GM19324 (cell line): Measurements from ENCODE around the gene PITPNC1.
A peak's percentile ranks its signal among the peaks of the same experiment; 100 is the strongest.
"Not testable (repeated sequence)": the region's sequence is repeated elsewhere in the genome, so short reads cannot be mapped to it uniquely, and the experiment has no call there.

Experiments used
- ATAC-seq: cut with Tn5 transposase; IDR thresholded peaks from one replicate; pipeline ENCODE4 v1.9.1; 2021; ENCODE audit warnings: mild to moderate bottlenecking, moderate library complexity; ENCODE audit not compliant: unreplicated experiment, low FRiP score

PITPNC1 gene

DNA sequence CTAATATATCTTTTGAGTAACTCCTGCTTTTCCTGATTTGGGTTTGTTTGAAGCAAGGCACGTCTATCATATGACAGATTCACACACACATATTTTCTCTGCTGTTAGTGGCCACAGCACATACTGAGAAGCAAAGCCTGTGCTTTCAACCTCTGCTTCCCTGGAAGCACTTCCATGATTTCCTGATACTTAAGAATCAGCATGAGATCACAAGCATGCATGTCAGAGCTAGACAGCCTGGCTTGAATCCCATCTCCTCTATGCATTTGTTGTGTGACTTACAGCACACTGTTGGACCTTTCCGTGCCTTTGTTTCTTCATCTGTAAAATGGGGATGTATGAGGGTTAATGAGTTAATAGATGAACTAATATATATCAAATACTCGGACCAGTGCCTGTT lies 189.6 kb downstream of the PITPNC1 start:
- no peak for ATAC-seq

DNA sequence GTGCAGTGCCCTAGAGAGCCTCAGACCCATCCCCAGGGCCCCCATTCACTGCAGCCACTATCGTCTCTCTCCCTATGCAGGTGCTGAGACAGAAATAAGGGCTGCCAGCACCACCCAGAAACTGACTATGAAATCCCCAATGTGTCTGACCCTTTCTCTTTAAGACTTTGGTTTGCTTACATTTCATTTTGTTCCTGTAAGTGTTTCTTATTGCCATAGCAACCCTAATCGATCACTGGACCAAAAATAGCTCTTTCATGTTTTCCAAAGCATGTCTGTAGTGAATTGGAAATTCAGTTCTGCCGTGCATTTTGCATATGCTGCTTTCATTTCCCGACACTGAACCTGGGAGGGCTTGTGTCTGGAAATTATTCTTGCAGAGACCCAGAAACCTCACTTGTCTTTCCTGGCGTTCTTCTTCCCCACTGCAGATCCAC lies 192.0 kb downstream of the PITPNC1 start:
- ATAC-seq = no peak

- no peak for ATAC-seq
These were observed 192.8 kb downstream of the PITPNC1 start for GRCh38 chr17:67569873-67570272.

- ATAC-seq = no peak
These were observed 193.7 kb downstream of the PITPNC1 start for GRCh38 chr17:67570797-67571196.

DNA sequence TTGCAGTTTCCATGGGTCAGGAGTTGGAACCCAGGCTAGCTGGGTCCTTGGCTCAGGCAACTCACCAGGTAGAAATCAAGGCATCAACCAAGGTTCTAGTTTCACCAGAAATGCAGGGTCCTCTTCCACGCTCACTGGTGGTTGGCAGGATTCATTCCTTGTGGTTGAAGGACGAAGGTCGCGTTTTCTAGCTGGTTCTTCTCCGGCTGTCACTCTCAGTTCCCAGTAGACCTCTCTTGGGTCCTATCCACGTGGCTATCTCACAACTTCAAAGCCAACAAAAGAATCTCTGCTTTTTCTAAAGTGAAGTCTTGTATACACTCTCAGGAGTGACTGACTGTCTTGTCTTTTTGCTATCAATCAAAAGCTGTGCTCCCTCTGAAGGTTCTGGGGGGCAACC lies 194.4 kb downstream of the PITPNC1 start:
- ATAC-seq = no peak

GRCh38 chr17:67573987-67574657 lies 197.0 kb downstream of the PITPNC1 start:
- no peak for ATAC-seq

DNA sequence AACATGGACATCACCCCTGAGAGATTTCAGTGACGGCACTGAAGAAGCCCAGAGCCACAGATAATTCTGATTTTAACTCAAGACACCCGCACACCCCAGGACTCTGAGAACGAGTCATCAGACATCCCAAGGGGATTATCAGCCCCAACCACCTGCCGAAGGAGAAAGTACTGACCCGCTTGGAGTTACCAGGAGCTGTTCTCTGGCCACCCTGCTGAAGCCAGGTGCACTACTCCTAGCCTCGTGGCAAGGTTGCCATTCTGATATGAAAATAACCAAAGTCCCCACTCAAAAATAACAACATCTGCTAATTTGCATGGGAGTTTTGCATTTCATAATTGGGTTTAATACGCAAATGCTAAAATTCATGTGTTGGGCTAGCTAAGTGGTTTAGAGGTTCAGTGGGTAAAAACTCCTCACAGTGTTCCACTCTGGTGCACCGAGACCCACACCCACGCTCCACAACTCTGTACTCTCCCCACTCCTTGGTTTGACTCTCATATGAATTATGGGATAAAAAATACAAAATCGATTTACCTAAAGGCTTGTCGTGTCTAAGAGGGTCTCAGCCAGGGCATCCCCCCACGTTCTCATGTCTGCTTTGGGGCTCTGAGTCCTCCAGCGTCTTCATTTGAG lies 197.7 kb downstream of the PITPNC1 start:
- ATAC-seq = peak; percentile 44

DNA sequence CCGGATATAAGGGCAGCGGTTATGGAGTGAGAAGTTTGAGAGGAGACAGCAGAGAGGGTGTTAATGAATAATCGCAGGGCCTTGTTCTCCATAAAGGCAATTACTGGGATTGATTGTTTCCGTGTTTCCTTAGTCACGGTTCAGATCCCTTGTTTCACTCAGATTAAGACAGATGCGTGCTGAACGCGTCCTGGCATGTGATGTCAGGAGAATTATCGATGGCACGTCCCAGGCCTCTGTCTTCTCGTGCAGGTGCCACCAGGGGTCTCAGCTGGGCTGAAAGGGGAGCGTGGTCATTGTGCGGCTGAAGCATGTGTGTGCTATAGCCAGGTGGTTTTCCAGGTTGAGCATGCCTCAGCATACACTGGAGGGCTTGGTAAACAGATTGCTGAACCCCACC lies 198.2 kb downstream of the PITPNC1 start:
- ATAC-seq = peak; percentile 29

DNA sequence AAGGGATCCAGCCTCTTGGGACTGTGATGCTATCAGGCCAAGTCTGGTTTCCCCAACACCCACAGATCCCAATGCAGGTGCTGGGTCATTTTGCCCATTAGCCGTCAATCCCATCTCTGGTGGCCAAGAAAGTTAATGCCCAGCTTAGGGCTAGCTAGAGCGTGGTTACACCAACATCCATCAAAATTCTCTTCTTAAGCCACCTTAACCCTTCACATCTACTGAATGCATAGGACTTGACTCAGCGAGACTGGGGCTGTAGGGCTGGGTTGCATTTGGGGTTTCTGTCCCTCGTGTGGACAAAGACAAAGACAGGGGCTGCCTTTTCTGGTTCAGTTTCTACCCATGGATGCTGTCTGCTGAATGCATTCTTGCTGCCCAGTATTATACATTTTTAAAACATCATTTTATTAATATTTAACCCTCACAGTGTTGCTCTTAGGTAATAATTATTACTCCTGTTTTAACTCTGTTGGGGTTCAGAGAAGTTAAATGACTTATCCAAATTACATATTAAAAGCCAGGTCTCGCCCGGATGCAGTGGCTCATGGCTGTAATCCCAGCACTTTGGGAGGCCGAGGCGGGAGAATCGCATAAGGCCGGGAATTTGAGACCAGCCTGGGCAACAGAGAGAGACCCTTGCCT lies 199.5 kb downstream of the PITPNC1 start:
- no peak for ATAC-seq

- no peak for ATAC-seq
These were observed 200.5 kb downstream of the PITPNC1 start for GRCh38 chr17:67577429-67578141.

DNA sequence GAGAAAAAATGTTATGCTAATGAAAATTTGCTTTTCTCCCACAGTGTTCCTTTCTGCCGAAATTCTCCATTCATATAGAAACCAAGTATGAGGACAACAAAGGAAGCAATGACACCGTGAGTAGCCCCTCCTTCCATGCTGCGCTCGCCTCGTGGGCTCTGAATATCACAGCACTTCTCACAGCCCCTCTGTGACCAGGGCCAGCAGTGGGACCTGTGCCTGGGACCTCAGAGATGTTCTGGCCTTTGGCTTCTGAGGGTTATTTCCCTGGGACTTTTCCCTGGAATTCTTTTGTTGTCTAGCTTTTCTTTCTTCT lies 201.0 kb downstream of the PITPNC1 start:
- no peak for ATAC-seq

GRCh38 chr17:67578679-67579405 lies 201.8 kb downstream of the PITPNC1 start:
- not testable (repeated sequence) for ATAC-seq

DNA sequence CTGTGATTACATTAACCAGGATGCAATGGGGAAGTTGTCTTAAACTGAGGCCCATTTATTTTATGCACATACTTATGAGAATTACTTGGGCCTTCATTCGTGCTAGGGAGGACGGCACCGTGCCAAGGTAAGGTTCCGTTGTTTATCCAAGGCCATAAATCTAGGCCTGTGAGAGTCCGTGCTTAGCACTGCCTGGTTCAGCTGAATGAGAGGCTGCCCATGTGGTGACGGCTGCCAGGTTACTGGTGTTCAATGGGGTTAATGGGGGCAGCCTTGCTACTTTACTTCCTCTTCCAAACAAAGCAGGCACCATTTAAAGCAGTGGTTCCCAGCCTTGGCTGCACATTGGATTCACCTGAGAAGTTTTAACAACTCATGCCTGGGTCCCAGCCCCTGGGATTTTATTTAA lies 205.6 kb downstream of the PITPNC1 start:
- ATAC-seq = no peak

DNA sequence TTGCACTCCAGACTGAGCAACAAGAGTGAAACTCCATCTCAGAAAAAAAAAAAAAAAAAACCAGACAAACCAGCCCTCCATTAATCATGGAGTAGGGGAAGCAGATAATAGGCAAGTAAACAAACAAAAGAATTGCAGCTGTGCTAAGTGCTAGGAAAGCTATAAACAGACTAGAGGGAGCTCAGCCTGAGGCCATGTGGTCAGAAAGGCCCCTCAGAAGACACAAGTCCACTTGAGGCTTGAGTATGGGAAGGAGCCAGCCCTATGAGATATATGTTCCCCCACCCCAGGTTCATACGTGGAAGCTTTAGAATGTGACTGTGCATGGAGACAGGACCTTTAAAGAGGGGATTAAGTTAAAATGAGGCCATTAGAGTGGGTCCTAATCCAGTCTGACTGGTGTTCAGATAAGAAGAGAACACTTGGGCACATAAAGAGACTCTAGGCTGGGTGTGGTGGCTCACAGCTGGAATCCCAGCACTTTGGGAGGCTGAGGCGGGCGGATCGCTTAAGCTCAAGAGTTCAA lies 208.1 kb downstream of the PITPNC1 start:
- no peak for ATAC-seq

- no peak for ATAC-seq
These were observed 211.2 kb downstream of the PITPNC1 start for GRCh38 chr17:67588326-67588725.

DNA sequence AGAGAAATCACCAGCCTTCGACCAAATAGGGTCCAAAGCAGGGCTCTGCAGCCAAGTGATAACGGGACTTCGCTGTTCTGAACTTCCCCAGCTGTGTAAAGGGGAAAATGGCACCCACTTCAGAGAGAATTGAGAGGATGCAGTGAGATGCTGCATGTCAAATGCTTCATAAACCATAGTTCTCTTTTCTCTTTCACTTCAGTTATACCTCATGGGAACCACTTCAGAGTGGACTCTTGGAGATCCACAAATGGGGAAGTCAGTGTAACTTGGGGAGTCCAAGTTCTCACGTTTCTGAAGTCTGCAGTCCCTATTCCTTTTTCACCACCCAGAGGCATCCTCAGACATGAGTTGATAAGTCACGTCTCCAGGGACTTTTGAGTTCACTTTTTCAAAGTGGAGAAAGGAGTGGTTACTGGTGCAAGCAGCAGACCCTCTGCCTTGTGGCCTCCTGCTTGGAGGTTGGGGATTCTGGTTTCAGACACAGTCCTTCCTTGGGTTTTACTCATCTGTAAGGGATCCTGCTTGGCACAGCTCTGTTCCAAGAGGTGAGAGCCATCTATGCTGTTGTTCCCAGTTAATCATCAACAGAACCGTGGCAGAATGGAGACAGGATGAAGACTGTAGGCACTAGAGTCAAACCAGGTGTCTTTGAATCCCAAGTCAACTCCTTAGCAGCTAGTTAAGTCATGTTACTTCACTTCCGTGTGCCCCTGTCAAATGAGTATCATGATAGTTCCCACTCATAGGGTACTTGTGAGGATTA lies 217.2 kb downstream of the PITPNC1 start:
- ATAC-seq = no peak

GRCh38 chr17:67600408-67600807 lies 223.3 kb downstream of the PITPNC1 start:
- ATAC-seq = no peak

DNA sequence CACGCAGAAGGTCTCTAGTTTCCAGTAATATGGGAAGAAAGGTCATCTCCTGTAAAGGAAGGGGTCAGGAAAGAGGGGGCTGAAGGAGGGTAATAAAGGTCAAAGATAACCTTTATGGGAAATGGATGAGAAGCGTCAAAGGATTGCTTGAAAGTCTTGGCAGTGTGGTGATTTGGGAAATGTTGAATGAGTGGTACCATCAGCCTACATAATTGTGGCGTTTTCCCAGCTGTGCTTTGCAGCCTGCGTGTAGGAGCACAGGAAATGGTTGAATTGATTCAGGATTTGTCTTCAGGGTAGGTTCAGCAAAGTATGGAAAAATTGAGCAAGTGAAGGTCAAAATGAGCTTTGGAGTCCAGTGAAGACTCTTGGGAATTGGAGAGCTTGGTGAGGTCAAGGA lies 224.8 kb downstream of the PITPNC1 start:
- ATAC-seq = no peak

- no peak for ATAC-seq
These were observed 225.4 kb downstream of the PITPNC1 start for GRCh38 chr17:67602444-67602843.

- no peak for ATAC-seq
These were observed 225.9 kb downstream of the PITPNC1 start for GRCh38 chr17:67602974-67603373.
